Measurements from ENCODE around the gene BRD2. TPM values are rescaled to one million over a fixed set of nuclear protein-coding genes. Genes with fewer than 3 reads are reported as not detected.

Gene BRD2
- total RNA-seq, 1 donor from 2014 or later: 234 TPM

DNA sequence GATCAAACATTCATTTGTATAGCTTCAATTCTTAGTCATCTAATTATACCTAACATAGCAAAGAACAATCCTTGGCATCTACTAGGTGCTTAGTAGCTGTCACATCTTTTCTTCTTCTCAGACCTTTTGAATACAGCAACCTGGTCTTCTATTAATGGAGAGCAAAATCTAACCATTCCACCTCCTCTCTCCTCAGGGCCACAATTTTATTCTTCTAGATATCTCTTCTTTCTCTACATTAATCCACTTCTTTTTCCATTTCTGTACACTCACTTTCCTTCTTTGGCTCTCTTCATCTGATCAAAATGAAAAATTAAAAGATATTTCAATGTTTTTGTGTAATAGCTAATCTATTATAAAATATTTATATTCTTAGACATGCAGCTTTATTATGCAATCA lies 50.0 kb downstream of the BRD2 start:
- Histone ChIP-seq H3K4me2 (ENCODE audit: low read length) (no peak overlapping the region), H4K20me1 (ENCODE audit: insufficient read depth, low read length) (no peaks in the 10 kb centered on the region), H2AFZ (ENCODE audit: low read depth, low read length) (no peak overlapping the region), H3K36me3 (ENCODE audit: insufficient read depth, low read length) (no peaks in the 10 kb centered on the region), H3K9ac (ENCODE audit: low read length) (no peak overlapping the region), H3K27ac (ENCODE audit: low read depth, low read length) (no peak overlapping the region), H3K27me3 (ENCODE audit: insufficient read depth, low read length) (peaks cover 35% of the 10 kb centered on the region), H3K9me3 (ENCODE audit: insufficient read depth, low read depth, low read length) (no peaks in the 10 kb centered on the region), H3K4me3 (ENCODE audit: insufficient read depth, low read depth, low read length) (no peak overlapping the region), H3K4me1 (ENCODE audit: insufficient read depth, low read length) (no peaks in the 10 kb centered on the region), H3K79me2 (ENCODE audit: insufficient read depth, low read length) (no peaks in the 10 kb centered on the region)
- no peak overlapping the region for H3K4me3 Mint-ChIP-seq (ENCODE audit: unreplicated experiment)
- H3K36me3 Mint-ChIP-seq (ENCODE audit: low read depth, unreplicated experiment): peaks cover 2% of the 10 kb centered on the region
- H3K4me1 Mint-ChIP-seq (ENCODE audit: low read depth, unreplicated experiment): peaks cover 5% of the 10 kb centered on the region
- no peak overlapping the region for H3K27ac Mint-ChIP-seq (ENCODE audit: unreplicated experiment)
- TF ChIP-seq, protein P1, sequence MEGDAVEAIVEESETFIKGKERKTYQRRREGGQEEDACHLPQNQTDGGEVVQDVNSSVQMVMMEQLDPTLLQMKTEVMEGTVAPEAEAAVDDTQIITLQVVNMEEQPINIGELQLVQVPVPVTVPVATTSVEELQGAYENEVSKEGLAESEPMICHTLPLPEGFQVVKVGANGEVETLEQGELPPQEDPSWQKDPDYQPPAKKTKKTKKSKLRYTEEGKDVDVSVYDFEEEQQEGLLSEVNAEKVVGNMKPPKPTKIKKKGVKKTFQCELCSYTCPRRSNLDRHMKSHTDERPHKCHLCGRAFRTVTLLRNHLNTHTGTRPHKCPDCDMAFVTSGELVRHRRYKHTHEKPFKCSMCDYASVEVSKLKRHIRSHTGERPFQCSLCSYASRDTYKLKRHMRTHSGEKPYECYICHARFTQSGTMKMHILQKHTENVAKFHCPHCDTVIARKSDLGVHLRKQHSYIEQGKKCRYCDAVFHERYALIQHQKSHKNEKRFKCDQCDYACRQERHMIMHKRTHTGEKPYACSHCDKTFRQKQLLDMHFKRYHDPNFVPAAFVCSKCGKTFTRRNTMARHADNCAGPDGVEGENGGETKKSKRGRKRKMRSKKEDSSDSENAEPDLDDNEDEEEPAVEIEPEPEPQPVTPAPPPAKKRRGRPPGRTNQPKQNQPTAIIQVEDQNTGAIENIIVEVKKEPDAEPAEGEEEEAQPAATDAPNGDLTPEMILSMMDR (IDR thresholded peaks at IDR 0.05; ENCODE audit: insufficient read depth, low read depth, low read length): no peak
- no peak for TF ChIP-seq EZH2 (IDR thresholded peaks at IDR 0.05; ENCODE audit: insufficient read depth, low read length)
- no peaks in the 10 kb centered on the region for H3K9me3 Mint-ChIP-seq (ENCODE audit: unreplicated experiment)
- H3K27me3 Mint-ChIP-seq (ENCODE audit: low read depth, unreplicated experiment): peaks cover 12% of the 10 kb centered on the region
- DNase-seq (ENCODE audit: low read depth) (no peak), FAIRE-seq (no peak)

DNA sequence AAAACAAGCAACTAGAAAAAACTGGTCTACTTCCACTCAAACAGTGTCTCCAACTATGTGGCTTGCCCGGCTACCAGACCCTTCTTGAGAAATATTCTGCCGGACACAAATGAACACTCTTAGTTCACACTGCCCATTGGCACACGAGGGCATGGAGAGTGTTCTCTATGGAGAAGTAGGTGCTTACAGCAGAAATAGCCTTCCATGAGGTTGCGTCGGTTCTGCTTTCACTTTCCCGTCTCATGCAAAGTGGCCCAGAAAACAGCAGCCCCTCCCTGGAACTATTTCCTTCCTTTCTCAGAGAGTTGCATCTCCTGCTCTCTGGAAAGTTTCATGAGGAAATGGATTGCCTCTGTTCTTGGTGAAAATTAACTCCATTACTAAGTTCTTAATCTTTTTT lies 50.5 kb downstream of the BRD2 start:
- H3K4me1 ChIP-seq (ENCODE audit: insufficient read depth, low read length): no peaks in the 10 kb centered on the region
- H3K4me3 ChIP-seq (ENCODE audit: insufficient read depth, low read depth, low read length): no peak overlapping the region
- H3K4me2 ChIP-seq (ENCODE audit: low read length): peak overlapping the region; percentile 55
- no peaks in the 10 kb centered on the region for H3K36me3 ChIP-seq (ENCODE audit: insufficient read depth, low read length)
- DNase-seq (ENCODE audit: low read depth) (no peak), FAIRE-seq (no peak)
- peaks cover 30% of the 10 kb centered on the region for H3K27me3 ChIP-seq (ENCODE audit: insufficient read depth, low read length)
- H3K27ac ChIP-seq (ENCODE audit: low read depth, low read length): no peak overlapping the region
- Mint-ChIP-seq H3K4me3 (ENCODE audit: unreplicated experiment) (no peak overlapping the region), H3K9me3 (ENCODE audit: unreplicated experiment) (no peaks in the 10 kb centered on the region), H3K4me1 (ENCODE audit: low read depth, unreplicated experiment) (peaks cover 5% of the 10 kb centered on the region), H3K27ac (ENCODE audit: unreplicated experiment) (no peak overlapping the region), H3K27me3 (ENCODE audit: low read depth, unreplicated experiment) (peaks cover 12% of the 10 kb centered on the region), H3K36me3 (ENCODE audit: low read depth, unreplicated experiment) (peaks cover 2% of the 10 kb centered on the region)
- no peak overlapping the region for H3K9ac ChIP-seq (ENCODE audit: low read length)
- H2AFZ ChIP-seq (ENCODE audit: low read depth, low read length): peak overlapping the region; percentile 17
- TF ChIP-seq EZH2 (IDR thresholded peaks at IDR 0.05; ENCODE audit: insufficient read depth, low read length): no peak
- TF ChIP-seq, protein P1 (IDR thresholded peaks at IDR 0.05; ENCODE audit: insufficient read depth, low read depth, low read length): no peak
- no peaks in the 10 kb centered on the region for H3K9me3 ChIP-seq (ENCODE audit: insufficient read depth, low read depth, low read length)
- H3K79me2 ChIP-seq (ENCODE audit: insufficient read depth, low read length): no peaks in the 10 kb centered on the region
- H4K20me1 ChIP-seq (ENCODE audit: insufficient read depth, low read length): no peaks in the 10 kb centered on the region

DNA sequence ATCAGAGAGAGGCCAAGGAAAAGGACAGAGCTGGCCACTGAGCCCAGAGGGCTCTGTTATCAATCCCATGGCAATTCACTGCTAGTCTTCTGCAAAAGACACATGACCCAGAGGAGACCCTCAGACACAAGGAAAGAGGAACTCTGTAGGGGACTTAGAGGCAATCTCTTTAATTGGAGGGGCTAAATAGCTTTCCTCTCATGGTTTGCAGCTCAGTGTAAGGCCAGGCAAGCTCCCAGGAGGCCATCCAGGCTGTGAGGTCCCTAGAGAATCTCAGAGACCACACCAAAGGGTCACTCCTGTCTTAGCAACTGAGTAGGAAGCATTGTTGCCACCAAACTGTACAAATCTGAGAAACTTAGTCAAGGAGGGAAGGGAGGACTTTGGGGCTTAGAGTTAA lies 51.0 kb downstream of the BRD2 start:
- no peak overlapping the region for H3K27ac Mint-ChIP-seq (ENCODE audit: unreplicated experiment)
- H2AFZ ChIP-seq (ENCODE audit: low read depth, low read length): peak overlapping the region; percentile 11
- FAIRE-seq: no peak

More for the DNA sequence above, 51.0 kb downstream of the BRD2 start:
- Histone ChIP-seq H3K4me2 (ENCODE audit: low read length) (peak overlapping the region; percentile 55), H3K4me1 (ENCODE audit: insufficient read depth, low read length) (no peaks in the 10 kb centered on the region), H3K9ac (ENCODE audit: low read length) (no peak overlapping the region), H3K9me3 (ENCODE audit: insufficient read depth, low read depth, low read length) (no peaks in the 10 kb centered on the region), H3K4me3 (ENCODE audit: insufficient read depth, low read depth, low read length) (no peak overlapping the region), H4K20me1 (ENCODE audit: insufficient read depth, low read length) (no peaks in the 10 kb centered on the region), H3K79me2 (ENCODE audit: insufficient read depth, low read length) (no peaks in the 10 kb centered on the region), H3K36me3 (ENCODE audit: insufficient read depth, low read length) (no peaks in the 10 kb centered on the region), H3K27ac (ENCODE audit: low read depth, low read length) (no peak overlapping the region), H3K27me3 (ENCODE audit: insufficient read depth, low read length) (peaks cover 26% of the 10 kb centered on the region)
- H3K9me3 Mint-ChIP-seq (ENCODE audit: unreplicated experiment): no peaks in the 10 kb centered on the region
- peaks cover 2% of the 10 kb centered on the region for H3K36me3 Mint-ChIP-seq (ENCODE audit: low read depth, unreplicated experiment)
- H3K27me3 Mint-ChIP-seq (ENCODE audit: low read depth, unreplicated experiment): peaks cover 12% of the 10 kb centered on the region
- no peak overlapping the region for H3K4me3 Mint-ChIP-seq (ENCODE audit: unreplicated experiment)
- peaks cover 5% of the 10 kb centered on the region for H3K4me1 Mint-ChIP-seq (ENCODE audit: low read depth, unreplicated experiment)
- TF ChIP-seq EZH2 (IDR thresholded peaks at IDR 0.05; ENCODE audit: insufficient read depth, low read length): no peak
- TF ChIP-seq, protein P1 (IDR thresholded peaks at IDR 0.05; ENCODE audit: insufficient read depth, low read depth, low read length): no peak
- no peak for DNase-seq (ENCODE audit: low read depth)

Data from astrocyte (in vitro differentiated cells and primary cell).